NB4 (cell line): ENCODE data around the gene RNF44.

Source experiments
- CTCF ChIP-seq: IDR thresholded peaks from one replicate; pipeline ENCODE4 v1.5.1; 2012; ENCODE audit warnings: low read depth, low read length
- POLR2A ChIP-seq: IDR thresholded peaks from 2 replicates; pipeline ENCODE4 v1.6.1; 2011; ENCODE audit warnings: mild to moderate bottlenecking; ENCODE audit not compliant: insufficient read length; ENCODE audit errors: extremely low read depth

GRCh38 chr5:176485176-176485575, 52.0 kb downstream of the RNF44 start:
- TF ChIP-seq POLR2A: no peak
- no peak for TF ChIP-seq CTCF
